AG09319 (cell line): ENCODE measurements around the gene NLK.
"Not testable (repeated sequence)": the region's sequence is repeated elsewhere in the genome, so short reads cannot be mapped to it uniquely, and the experiment has no call there.

Experiments
- DNase-seq: peaks from one replicate; pipeline ENCODE4 v3.0.0-alpha.2; 2010; ENCODE audit warnings: low read depth; ENCODE audit errors: extremely low read depth
- TF ChIP-seq, protein P1 (sequence below): IDR thresholded peaks from 2 replicates; pipeline ENCODE4 v1.5.1; 2011; ENCODE audit warnings: low read depth, mild to moderate bottlenecking, inconsistent platforms, low read length, moderate library complexity

NLK gene

GRCh38 chr17:28090551-28090950, 48.1 kb downstream of the NLK start:
- TF ChIP-seq, protein P1, sequence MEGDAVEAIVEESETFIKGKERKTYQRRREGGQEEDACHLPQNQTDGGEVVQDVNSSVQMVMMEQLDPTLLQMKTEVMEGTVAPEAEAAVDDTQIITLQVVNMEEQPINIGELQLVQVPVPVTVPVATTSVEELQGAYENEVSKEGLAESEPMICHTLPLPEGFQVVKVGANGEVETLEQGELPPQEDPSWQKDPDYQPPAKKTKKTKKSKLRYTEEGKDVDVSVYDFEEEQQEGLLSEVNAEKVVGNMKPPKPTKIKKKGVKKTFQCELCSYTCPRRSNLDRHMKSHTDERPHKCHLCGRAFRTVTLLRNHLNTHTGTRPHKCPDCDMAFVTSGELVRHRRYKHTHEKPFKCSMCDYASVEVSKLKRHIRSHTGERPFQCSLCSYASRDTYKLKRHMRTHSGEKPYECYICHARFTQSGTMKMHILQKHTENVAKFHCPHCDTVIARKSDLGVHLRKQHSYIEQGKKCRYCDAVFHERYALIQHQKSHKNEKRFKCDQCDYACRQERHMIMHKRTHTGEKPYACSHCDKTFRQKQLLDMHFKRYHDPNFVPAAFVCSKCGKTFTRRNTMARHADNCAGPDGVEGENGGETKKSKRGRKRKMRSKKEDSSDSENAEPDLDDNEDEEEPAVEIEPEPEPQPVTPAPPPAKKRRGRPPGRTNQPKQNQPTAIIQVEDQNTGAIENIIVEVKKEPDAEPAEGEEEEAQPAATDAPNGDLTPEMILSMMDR, result no peak
- DNase-seq, result no peak

DNA sequence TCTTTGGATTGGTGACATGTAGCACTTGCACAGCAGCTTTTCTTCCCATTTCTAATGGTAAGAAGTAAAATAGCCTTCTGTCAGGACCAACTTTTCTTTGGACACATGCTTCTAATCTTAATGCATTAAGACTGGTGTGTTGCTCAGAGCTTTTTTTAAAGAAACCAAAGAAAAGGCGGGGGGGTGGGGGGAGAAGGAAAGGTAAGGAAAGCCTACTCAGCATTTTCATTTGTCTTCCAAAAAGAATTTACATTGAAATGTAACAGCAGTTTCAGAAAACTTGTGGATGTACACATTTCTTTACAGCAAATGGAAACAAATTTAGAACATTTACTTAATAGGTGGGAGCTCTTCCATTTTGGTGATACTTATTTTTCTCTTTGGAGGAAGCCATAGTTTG, 49.6 kb downstream of the NLK start:
- TF ChIP-seq, protein P1, result no peak
- DNase-seq, result no peak

DNA sequence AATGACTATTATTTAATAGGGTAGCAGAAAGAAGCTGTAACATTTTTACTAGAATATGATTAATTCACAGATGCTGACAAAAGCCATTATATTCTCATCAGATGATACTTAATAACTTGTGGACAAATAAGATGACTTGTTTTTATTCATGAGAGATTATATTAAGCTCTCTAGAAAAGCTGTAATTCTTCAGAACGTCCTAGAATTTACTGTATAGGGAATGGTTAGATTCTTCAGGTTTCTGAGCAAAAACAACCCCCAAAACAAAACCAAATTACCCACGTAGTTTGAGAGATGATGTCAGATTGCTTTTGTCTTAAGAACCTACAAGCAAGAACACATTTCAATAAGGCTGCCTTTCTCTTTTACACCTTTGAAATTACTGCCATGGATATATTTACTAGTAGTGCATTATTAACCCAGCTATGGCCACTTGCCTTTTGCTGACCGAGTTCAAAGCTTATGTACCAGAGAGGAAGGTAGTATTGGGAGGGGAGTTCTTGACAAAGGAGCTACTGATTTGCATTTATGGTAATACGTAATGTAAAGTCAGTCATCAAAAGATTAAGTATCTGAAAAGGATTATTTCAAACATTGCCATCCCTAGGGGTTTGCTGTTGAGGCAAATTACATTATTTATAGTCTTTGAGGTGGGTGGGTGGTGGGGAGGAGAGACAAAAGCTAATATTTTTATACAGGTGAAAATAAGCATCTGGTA, 51.7 kb downstream of the NLK start:
- TF ChIP-seq, protein P1, result no peak
- no peak for DNase-seq

GRCh38 chr17:28096756-28097155, 54.3 kb downstream of the NLK start:
- TF ChIP-seq, protein P1, result no peak
- no peak for DNase-seq

DNA sequence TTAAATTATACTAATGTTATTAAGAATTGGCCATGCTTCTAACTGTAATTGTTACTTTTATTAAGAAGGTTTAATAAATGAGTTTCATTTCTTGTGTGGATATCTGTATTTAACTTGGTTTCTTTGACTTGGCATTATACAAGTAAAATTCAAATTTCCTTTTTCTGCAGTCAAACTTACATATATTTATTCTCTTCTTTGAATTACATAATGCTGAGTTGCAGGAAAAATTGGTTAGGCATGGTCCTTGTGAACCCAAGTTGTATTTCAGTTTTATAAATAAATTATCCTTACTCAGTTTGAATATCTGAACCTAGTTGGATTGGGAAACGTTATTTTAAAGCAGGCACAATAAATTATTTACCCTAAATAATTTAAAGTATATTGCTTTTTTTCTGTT, 54.8 kb downstream of the NLK start:
- DNase-seq, result no peak
- TF ChIP-seq, protein P1, result no peak

GRCh38 chr17:28097901-28098300, 55.4 kb downstream of the NLK start:
- no peak for DNase-seq
- TF ChIP-seq, protein P1, result no peak

GRCh38 chr17:28098591-28098990, 56.1 kb downstream of the NLK start:
- DNase-seq, result not testable (repeated sequence)

DNA sequence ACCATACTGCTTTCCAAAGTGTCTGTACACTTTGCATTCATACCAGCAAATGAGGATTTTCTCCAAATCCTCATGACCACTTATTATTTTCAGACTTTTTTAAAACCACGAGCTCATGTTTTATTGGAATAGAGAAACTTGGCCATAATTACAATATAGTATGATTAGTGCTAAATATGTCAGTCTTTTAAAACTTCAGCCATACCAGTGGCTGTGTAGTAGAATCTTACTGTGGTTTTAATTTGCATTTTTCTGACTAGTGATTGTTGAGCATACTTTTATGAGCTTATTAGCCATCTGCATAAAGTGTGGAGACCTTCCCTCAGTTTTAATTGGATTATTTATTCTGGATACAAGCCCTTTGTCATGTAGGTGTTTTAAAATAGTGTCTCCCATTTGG, 57.8 kb downstream of the NLK start:
- no peak for DNase-seq
- TF ChIP-seq, protein P1, result no peak
